ENCODE results near the gene PAQR8.

DNA sequence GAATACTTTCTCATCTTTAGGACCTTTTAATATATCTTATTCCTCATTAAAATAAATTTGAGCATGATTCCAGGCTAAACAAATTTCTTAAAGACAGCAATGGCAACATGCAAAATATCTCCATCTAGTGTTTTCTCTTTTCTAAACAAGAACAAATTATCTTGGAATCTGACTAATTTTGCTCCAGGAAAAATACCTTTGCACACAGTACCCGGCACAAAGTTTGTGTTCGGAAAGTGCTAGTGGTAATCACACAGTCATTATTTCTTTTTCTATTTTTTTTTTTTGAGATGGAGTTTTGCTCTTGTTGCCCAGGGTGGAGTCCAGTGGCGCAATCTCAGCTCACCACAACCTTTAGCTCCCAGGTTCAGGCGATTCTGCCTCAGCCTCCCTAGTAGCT lies 50.0 kb downstream of the PAQR8 start:
- no peak for TF ChIP-seq CTCF (IDR thresholded peaks at IDR 0.05; ENCODE audit: low read depth, low read length)
- no peak for TF ChIP-seq EZH2phosphoT487 (IDR thresholded peaks at IDR 0.05; ENCODE audit: low read depth)
